HUES64 (cell line): ENCODE data around the gene RCAN2.
A peak's percentile ranks its signal among the peaks of the same experiment; 100 is the strongest.

Experiments used
- H3K27ac ChIP-seq: 2 replicates; pipeline ENCODE4 v1.7.0; 2013; ENCODE audit warnings: low read depth, low read length, inconsistent platforms
- H3K27me3 ChIP-seq: 2 replicates; pipeline ENCODE4 v1.6.1; 2013; ENCODE audit warnings: mild to moderate bottlenecking, low read length; ENCODE audit not compliant: insufficient read depth
- H3K36me3 ChIP-seq: 2 replicates; pipeline ENCODE4 v1.6.1; 2013; ENCODE audit warnings: mild to moderate bottlenecking, low read length; ENCODE audit not compliant: insufficient read depth
- H3K4me1 ChIP-seq: 2 replicates; pipeline ENCODE4 v1.6.1; 2013; ENCODE audit warnings: mild to moderate bottlenecking, low read length, moderate library complexity; ENCODE audit not compliant: insufficient read depth
- H3K4me3 ChIP-seq: 2 replicates; pipeline ENCODE4 v1.5.1; 2013; ENCODE audit warnings: mild to moderate bottlenecking, low read length, moderate library complexity
- H3K9ac ChIP-seq: 2 replicates; pipeline ENCODE4 v1.6.1; 2013; ENCODE audit warnings: mild to moderate bottlenecking, low read depth, low read length
- H3K9me3 ChIP-seq: 2 replicates; pipeline ENCODE4 v1.6.1; 2013; ENCODE audit warnings: low read depth, low read length; ENCODE audit not compliant: insufficient read depth
- WGBS: fragments of 150-250, 120-280 bp; methylation state at CpG from one replicate; pipeline ENCODE4 v1.1.7; 2013; ENCODE audit warnings: missing lambda C conversion rate; 5-methylcytosine and 5-hydroxymethylcytosine counted together

The RCAN2 gene

DNA sequence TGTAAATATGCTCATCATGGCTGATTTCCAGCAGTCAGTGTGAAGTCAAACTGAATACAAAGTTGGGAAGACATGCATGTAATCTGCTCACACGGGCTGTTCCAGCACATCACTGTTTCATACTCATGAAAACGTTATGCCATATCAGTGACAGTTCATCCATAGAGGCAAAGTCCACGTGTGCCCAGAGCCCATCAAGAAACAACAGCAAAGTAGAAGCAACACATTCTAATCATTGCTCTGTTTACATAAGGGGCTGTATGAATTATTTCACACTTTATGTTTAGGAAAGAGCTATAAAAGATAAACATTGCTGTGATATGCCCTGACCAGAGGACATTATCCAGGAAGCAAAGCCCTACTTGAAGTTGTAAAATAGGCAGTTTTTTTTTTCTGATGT, 163.5 kb downstream of the RCAN2 start:
- Histone ChIP-seq H3K27me3 (no peaks in the 10 kb centered on the region), H3K9me3 (no peaks in the 10 kb centered on the region), H3K9ac (no peak overlapping the region), H3K36me3 (no peaks in the 10 kb centered on the region), H3K4me1 (peaks cover 16% of the 10 kb centered on the region), H3K4me3 (no peak overlapping the region), H3K27ac (no peak overlapping the region)
- 91% methylated on average over 3 of the region's 3 CpGs for WGBS

DNA sequence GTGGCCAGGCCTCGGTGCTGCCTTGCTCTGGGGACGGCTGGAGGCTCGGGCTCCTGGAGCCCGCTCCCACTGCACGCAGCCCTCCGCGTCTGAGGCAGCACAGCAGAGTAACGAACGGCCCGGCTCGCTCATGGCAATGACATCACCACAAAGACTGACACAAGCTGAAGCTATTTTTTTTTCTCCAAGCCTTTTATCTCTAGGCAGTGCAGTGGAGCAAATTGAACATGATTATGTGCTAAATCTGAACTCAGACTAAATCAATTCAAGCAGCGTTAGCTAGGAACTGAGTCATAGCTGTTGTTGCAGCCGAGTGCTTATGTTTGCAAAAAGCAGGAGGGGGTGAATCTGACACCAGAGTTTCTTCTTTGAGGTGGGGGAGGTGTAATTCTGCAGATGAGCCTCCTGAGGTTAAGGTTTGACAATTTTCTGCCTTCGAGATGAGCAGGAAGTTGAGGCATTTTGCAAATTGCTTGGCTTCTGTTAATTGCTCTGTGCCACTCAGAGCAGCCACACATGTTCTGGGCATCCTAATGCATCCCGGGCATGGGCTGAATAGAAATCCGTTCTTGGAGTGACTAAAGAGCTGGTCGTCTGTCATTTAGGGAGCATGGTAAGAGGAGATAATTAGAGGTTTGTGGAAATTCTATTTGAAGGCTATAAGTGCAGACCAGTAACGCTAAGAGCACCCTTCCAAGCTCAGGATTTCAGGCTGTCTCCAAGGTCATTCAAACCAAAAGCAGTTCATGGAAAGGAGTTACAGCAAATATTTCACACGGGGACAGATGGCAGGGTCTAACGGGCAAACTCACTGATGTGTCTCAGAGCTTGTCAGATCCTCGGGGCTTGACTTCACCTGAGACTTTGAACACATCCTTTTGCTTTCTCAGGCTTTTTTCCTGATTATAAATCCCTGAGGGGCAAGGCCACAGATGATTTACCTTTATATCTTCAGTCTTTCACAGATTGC, 165.4 kb downstream of the RCAN2 start:
- Histone ChIP-seq H3K27me3 (no peaks in the 10 kb centered on the region), H3K27ac (no peak overlapping the region), H3K9me3 (no peaks in the 10 kb centered on the region), H3K4me3 (peak overlapping the region; percentile 33; the same call in 1 of the 2 replicates), H3K9ac (0 out of 2 replicates have a peak overlapping the region, but pooled peaks have one; percentile 19), H3K36me3 (no peaks in the 10 kb centered on the region), H3K4me1 (peaks cover 16% of the 10 kb centered on the region)
- 43% methylated on average over 21 of the region's 21 CpGs for WGBS

DNA sequence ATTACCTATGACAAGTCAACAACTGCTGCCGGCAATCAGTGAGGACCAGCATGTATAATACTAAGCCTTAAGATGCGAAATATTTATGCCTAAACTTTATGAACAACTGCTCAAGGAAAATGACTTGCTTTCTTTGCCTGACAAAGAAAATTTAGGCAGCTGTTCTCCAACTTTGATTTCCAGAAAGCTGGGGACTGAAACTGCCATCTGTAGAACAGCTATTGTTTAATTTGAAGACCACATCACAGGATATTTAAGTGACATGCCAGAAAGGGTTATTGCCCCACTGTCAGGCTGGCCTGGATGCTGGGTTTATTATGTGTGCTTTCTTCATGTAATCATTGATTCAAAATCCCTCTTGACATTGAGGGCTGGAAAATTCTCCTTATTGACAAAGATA, 166.5 kb downstream of the RCAN2 start:
- Histone ChIP-seq H3K4me1 (peaks cover 16% of the 10 kb centered on the region), H3K9ac (no peak overlapping the region), H3K4me3 (no peak overlapping the region), H3K36me3 (no peaks in the 10 kb centered on the region), H3K27me3 (no peaks in the 10 kb centered on the region), H3K9me3 (no peaks in the 10 kb centered on the region), H3K27ac (no peak overlapping the region)
- WGBS: 99% methylated on average over 2 of the region's 2 CpGs

DNA sequence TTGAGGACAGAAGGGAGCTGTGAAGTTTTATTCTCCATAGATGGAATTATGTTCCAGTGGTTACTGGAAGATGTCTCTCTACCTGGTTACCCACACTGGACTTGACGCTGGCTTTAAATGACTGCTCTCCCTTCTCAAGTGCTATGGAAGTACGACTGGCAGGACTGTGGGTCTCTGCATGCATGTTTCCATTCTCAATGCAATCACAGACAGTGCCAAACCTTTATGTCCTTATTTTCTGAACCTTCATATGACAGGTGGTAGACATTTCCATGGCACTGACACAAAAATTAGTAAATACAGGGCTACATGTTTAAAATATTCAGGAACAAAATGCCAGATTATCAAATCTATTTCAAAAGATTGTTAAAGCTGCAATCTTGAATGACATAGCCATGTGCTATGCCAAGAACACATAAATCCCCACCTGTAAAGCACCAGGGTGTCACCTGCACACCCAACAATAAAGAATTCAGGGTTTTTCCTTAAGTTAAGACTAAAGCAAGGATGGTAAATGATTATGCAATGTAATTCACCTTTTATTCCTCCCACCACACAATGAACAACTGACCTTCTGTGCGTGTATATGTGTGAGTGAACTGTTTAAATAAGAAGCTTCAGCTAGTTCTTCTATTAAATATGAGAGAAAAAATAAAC, 167.2 kb downstream of the RCAN2 start:
- Histone ChIP-seq H3K9me3 (no peaks in the 10 kb centered on the region), H3K4me1 (peaks cover 16% of the 10 kb centered on the region), H3K36me3 (no peaks in the 10 kb centered on the region), H3K9ac (no peak overlapping the region), H3K27me3 (no peaks in the 10 kb centered on the region), H3K27ac (no peak overlapping the region), H3K4me3 (no peak overlapping the region)
- 93% methylated on average over 2 of the region's 3 CpGs for WGBS

DNA sequence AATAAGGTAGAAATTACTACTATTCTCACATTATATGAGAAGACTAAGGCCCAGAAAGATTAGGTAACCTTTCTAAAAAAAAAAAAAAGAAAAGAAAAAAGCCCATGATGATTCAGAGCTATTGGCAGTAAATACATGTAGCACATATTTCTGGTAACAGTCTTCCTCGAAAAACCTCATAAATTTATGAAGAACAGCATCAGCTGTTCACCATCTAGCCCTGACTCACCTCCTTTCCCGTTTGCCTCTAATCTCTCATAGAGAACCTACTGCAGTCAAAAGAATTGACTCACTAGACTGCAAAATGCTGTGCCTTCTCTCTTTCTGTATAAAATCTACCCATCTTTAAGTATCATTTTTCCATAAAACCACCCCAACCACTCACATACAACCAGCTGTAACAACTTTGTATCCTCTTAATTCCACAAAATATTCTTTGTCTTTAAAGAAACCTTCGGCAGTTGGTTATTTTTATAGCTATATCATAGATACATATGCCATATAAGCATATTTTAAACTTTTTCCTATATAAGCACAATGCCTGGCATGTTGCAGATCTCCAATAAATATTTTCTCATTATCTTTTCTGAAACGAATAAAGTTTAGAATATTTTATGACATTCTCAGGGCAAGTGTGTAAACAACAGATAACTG, 167.8 kb downstream of the RCAN2 start:
- H3K4me1 ChIP-seq: peaks cover 16% of the 10 kb centered on the region
- H3K4me3 ChIP-seq: no peak overlapping the region
- no peak overlapping the region for H3K9ac ChIP-seq
- no peaks in the 10 kb centered on the region for H3K27me3 ChIP-seq
- 93% methylated on average over 4 of the region's 4 CpGs for WGBS
- no peaks in the 10 kb centered on the region for H3K36me3 ChIP-seq
- no peaks in the 10 kb centered on the region for H3K9me3 ChIP-seq
- H3K27ac ChIP-seq: no peak overlapping the region

DNA sequence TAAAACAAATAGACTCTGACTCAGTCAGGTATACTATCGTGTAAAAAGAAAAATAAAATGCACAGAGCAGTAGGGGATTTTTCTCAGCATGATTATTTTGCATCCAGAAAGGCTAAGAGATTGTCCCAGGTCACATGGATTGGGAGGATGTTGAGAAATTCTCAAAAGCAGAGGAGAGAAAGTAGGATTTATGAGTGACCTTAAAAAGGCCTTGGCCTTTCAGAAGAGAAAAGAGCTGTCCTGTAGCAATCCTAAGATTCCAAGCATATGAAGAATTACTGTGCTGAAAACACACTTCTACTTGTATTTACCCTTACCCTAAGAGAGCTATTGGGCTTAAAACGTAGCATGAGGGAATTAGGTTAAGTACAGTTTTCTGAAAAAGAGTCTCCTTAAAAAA, 170.7 kb downstream of the RCAN2 start:
- Histone ChIP-seq H3K4me1 (peaks cover 5% of the 10 kb centered on the region; the same call in 1 of the 2 replicates), H3K9ac (no peak overlapping the region), H3K27me3 (no peaks in the 10 kb centered on the region), H3K4me3 (no peak overlapping the region), H3K9me3 (no peaks in the 10 kb centered on the region), H3K27ac (no peak overlapping the region), H3K36me3 (no peaks in the 10 kb centered on the region)
- 90% methylated on average over 2 of the region's 2 CpGs for whole genome bisulfite sequencing

DNA sequence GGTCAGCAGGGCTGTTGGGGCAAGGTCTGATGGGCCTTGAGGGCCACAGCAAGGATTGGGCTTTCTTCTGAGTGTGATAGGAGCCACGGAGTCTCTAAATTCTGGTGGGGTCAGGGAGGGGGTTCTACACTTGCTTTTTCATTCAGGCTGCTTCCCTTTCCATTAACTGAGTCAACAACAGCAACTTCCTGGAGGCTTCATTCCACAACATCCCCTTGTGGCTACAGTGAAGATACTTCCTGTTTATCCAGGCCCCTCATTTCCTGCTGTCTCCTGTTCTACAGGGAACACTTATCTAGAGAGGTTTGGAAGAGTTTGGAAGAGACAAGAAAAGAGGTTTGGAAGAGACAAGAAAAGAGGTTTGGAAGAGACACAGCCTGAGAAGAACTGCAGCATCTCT, 175.7 kb downstream of the RCAN2 start:
- Histone ChIP-seq H3K9me3 (no peaks in the 10 kb centered on the region), H3K9ac (no peak overlapping the region), H3K4me3 (no peak overlapping the region), H3K27ac (no peak overlapping the region), H3K36me3 (no peaks in the 10 kb centered on the region), H3K27me3 (no peaks in the 10 kb centered on the region), H3K4me1 (no peaks in the 10 kb centered on the region)
- 78% methylated on average over 1 of the region's 1 CpG for WGBS

DNA sequence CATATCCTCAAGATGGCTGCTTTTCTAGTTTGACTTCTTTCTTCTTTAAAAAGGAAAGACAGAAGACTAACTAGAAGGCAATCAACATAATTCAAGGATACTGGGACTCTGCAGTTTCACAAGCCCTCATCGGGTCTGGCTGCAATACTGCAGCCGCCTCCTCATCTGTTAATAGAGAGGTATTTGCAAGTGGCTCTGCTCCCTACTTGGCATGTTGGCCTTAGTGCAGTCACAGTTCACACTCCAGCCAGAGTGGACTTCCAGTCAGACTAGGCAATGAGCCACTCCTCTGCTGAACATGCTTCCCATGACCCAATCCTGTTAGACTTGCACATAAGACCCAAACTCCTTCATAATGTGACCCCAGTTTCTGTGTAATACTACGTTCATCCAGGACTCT, 178.6 kb downstream of the RCAN2 start:
- Histone ChIP-seq H3K9me3 (no peaks in the 10 kb centered on the region), H3K36me3 (no peaks in the 10 kb centered on the region), H3K9ac (no peak overlapping the region), H3K27ac (no peak overlapping the region), H3K4me1 (no peaks in the 10 kb centered on the region), H3K27me3 (no peaks in the 10 kb centered on the region), H3K4me3 (no peak overlapping the region)
- 92% methylated on average over 3 of the region's 3 CpGs for WGBS

DNA sequence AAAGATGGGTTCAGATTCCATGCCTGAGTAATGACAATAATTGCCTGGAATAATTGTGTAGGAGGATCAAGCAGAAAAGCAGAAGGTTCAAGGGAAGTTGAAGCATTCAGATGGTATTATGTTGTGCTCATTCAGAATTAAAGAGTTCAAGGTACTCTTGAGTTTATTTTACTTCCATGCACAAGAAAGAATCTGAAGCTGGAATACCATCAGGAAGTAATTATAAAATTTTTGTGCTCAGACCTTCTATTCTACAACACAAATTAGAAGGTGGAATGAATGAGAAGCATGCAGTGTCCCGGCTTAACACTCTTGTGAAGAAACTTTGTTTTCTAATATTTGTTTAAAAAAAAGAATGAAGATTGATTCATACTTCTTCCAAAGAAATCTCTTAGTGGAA, 181.1 kb downstream of the RCAN2 start:
- Histone ChIP-seq H3K4me3 (no peak overlapping the region), H3K27me3 (no peaks in the 10 kb centered on the region), H3K9ac (no peak overlapping the region), H3K36me3 (no peaks in the 10 kb centered on the region), H3K27ac (no peak overlapping the region), H3K9me3 (no peaks in the 10 kb centered on the region), H3K4me1 (no peaks in the 10 kb centered on the region)
- WGBS: no CpG with 5 or more reads among the region's 1 CpG

DNA sequence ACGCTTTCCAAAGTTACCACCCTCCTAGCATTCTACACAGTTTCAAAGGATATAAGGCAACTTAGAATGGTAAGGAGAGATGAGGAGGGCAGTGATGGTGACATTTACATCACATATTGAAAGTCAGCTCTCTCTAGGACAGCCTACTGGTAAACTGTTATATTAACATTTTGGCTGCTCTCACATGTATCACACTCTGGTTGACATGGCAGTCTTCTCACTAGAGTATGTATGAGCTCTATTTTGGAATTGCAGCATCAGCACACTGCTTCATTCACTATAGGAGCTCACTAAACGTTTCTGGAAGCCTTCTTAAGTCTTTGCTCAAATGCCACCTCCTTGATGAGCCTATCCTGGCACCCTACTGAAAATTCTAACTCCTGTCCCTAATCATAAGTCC, 184.8 kb downstream of the RCAN2 start:
- H3K4me3 ChIP-seq: no peak overlapping the region
- no peak overlapping the region for H3K9ac ChIP-seq
- H3K36me3 ChIP-seq: no peaks in the 10 kb centered on the region
- no peak overlapping the region for H3K27ac ChIP-seq
- no peaks in the 10 kb centered on the region for H3K4me1 ChIP-seq
- H3K9me3 ChIP-seq: no peaks in the 10 kb centered on the region
- WGBS: 78% methylated on average over 2 of the region's 2 CpGs
- no peaks in the 10 kb centered on the region for H3K27me3 ChIP-seq

DNA sequence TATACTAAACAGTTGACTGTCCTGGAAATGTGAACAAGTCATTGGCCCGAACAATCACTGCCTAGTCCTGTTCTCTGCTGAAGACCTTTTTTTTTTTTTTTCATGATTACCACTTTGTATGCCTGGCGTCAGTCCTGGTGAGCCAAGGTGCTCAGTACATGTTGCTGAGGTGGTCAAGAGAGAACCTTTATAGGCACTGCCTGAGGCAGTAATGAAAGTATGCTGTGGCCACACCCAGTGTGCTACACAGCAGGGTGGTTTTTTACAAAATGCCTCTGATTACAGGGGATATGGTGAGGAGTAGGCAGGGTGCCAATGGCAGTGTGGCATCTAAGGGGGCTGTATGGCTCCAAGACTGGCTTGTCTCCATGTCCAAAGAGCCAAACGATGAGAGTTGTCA, 185.4 kb downstream of the RCAN2 start:
- no peaks in the 10 kb centered on the region for H3K9me3 ChIP-seq
- no peak overlapping the region for H3K4me3 ChIP-seq
- H3K36me3 ChIP-seq: no peaks in the 10 kb centered on the region
- H3K9ac ChIP-seq: no peak overlapping the region
- no peaks in the 10 kb centered on the region for H3K4me1 ChIP-seq
- 94% methylated on average over 3 of the region's 3 CpGs for WGBS
- no peak overlapping the region for H3K27ac ChIP-seq
- no peaks in the 10 kb centered on the region for H3K27me3 ChIP-seq
